CD4-positive, alpha-beta T cell (primary cell): ENCODE measurements around the gene CASP9. TPM values are rescaled to one million over a fixed set of nuclear protein-coding genes. Genes with fewer than 3 reads are reported as not detected.

ENCODE experiments used
- ATAC-seq: fragments of 200-7000 bp; cut with Tn5 transposase; one replicate; pipeline ENCODE4 v1.10.0; 2022; ENCODE audit warnings: mild to moderate bottlenecking; ENCODE audit not compliant: poor library complexity
- CTCF ChIA-PET: fragments of 350-600 bp; sonication (Branson Sonifier 250); formaldehyde crosslinking; loops from one replicate; lab custom pipeline; 2021; ENCODE audit warnings: antibody characterized with exemption, inconsistent platforms; lab: Charles Lee
- POLR2A ChIA-PET: fragments of 350-600 bp; sonication (Branson Sonifier 250); formaldehyde crosslinking; loops from one replicate; lab custom pipeline; 2021; ENCODE audit warnings: antibody characterized with exemption, inconsistent platforms; lab: Charles Lee
- DNase-seq, 14 experiments: peaks; one replicate each; pipeline ENCODE4 v3.0.0-alpha.2; 2013 to 2020; ENCODE audit warnings: mixed read lengths in 2 of 14
- H3K27ac ChIP-seq, 2 donors: one replicate each; pipeline versions ENCODE4 v1.5.1 to v1.7.0; 2013; ENCODE audit warnings: low read length in 2 of 2, low read depth in 1 of 2, mild to moderate bottlenecking in 1 of 2
- H3K27me3 ChIP-seq, 2 experiments: 1 replicate in 1 of 2; 2 replicates in 1 of 2; pipeline versions ENCODE4 v1.6.1 to v1.7.0; 2013; ENCODE audit warnings: low read length in 2 of 2, control low read depth in 1 of 2, mild to moderate bottlenecking in 1 of 2, moderate library complexity in 1 of 2; ENCODE audit not compliant: insufficient read depth in 2 of 2, control insufficient read depth in 1 of 2
- H3K36me3 ChIP-seq: one replicate; pipeline ENCODE4 v1.6.1; 2013; ENCODE audit warnings: low read length, control low read depth; ENCODE audit not compliant: insufficient read depth
- H3K4me1 ChIP-seq: one replicate; pipeline ENCODE4 v1.6.1; 2013; ENCODE audit warnings: low read length, control low read depth; ENCODE audit not compliant: insufficient read depth
- H3K4me3 ChIP-seq: one replicate; pipeline ENCODE4 v1.5.1; 2013; ENCODE audit warnings: mild to moderate bottlenecking, low read length, moderate library complexity
- H3K9me3 ChIP-seq, 2 experiments: 1 replicate in 1 of 2; 2 replicates in 1 of 2; pipeline versions ENCODE4 v1.6.1 to v1.7.0; 2013; ENCODE audit warnings: low read length in 2 of 2, mild to moderate bottlenecking in 2 of 2, control low read depth in 1 of 2, moderate library complexity in 1 of 2; ENCODE audit not compliant: control insufficient read depth in 1 of 2, insufficient read depth in 1 of 2
- H3K27ac Mint-ChIP-seq: one replicate; pipeline ENCODE4 v1.8.0; 2020; ENCODE audit warnings: mixed read lengths
- H3K27me3 Mint-ChIP-seq: one replicate; pipeline ENCODE4 v1.8.0; 2021; ENCODE audit warnings: mixed read lengths
- H3K36me3 Mint-ChIP-seq: one replicate; pipeline ENCODE4 v1.8.0; 2021; ENCODE audit warnings: low read depth, mixed read lengths
- H3K4me1 Mint-ChIP-seq: one replicate; pipeline ENCODE4 v1.8.0; 2021; ENCODE audit warnings: low read depth, mixed read lengths
- H3K4me3 Mint-ChIP-seq: one replicate; pipeline ENCODE4 v1.8.0; 2020; ENCODE audit warnings: mild to moderate bottlenecking, mixed read lengths
- H3K9me3 Mint-ChIP-seq: one replicate; pipeline ENCODE4 v1.8.0; 2020; ENCODE audit warnings: mixed read lengths
- CTCF ChIP-seq: fragments of 200-600 bp; IDR thresholded peaks from one replicate; pipeline ENCODE4 v1.8.0; 2022; ENCODE audit warnings: antibody characterized with exemption, mild to moderate bottlenecking
- intact Hi-C, 2 experiments: fragments of 100-400 bp; cut with DNase I in 1 of 2; cut with micrococcal nuclease in 1 of 2; formaldehyde crosslinking; loops; one replicate each; pipeline versions ENCODE4 v1.15.1 to v1.9.0; 2023 to 2025; cut with DNase I, micrococcal nuclease
- total RNA-seq, 174 experiments: library from RNA in 2 of 174; stranded (reverse) in 2 of 174; gene quantifications; one replicate each; pipeline ENCODE4 v1.2.3 and lab custom pipeline; 2021 to 2026

CASP9 gene
- total RNA-seq, 2 experiments from 2014 or later = 15.7 to 18.0 TPM

DNA sequence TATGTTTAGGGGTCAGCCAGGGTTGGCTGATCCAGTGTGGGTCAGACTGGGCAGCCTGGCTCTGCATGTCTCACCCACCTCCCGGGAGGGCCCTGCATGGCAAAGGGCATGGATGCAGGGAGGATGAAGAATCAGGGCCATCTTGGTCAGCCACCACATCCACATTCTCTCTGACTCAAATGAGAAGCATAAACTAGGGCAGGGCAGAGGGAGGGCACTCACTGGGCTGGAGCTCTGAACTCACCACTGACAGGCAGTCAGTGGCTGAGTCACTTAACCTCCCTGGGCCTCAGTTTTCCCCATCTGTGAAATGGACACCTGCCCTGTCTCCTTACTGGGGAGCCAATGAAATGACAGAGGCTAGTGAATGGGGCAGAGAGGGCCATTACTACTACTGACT, 71.8 kb downstream of the CASP9 start:
- no peak overlapping the region for H3K4me3 ChIP-seq
- H3K9me3 ChIP-seq = peaks cover 0 to 3% of the 10 kb centered on the region in 2 experiments
- CTCF ChIA-PET = no interaction called here
- ATAC-seq (no peak), DNase-seq (no peak)
- H3K36me3 ChIP-seq = no peaks in the 10 kb centered on the region
- Mint-ChIP-seq H3K36me3 (no peaks in the 10 kb centered on the region), H3K27ac (no peak overlapping the region), H3K4me1 (no peaks in the 10 kb centered on the region), H3K4me3 (no peak overlapping the region), H3K9me3 (no peaks in the 10 kb centered on the region), H3K27me3 (no peaks in the 10 kb centered on the region)
- POLR2A ChIA-PET = no interaction called here
- H3K27ac ChIP-seq = no peak overlapping the region
- TF ChIP-seq CTCF = no peak
- peaks cover 2 to 4% of the 10 kb centered on the region in 2 experiments for H3K27me3 ChIP-seq
- intact Hi-C loops = no loop called here
- no peaks in the 10 kb centered on the region for H3K4me1 ChIP-seq

DNA sequence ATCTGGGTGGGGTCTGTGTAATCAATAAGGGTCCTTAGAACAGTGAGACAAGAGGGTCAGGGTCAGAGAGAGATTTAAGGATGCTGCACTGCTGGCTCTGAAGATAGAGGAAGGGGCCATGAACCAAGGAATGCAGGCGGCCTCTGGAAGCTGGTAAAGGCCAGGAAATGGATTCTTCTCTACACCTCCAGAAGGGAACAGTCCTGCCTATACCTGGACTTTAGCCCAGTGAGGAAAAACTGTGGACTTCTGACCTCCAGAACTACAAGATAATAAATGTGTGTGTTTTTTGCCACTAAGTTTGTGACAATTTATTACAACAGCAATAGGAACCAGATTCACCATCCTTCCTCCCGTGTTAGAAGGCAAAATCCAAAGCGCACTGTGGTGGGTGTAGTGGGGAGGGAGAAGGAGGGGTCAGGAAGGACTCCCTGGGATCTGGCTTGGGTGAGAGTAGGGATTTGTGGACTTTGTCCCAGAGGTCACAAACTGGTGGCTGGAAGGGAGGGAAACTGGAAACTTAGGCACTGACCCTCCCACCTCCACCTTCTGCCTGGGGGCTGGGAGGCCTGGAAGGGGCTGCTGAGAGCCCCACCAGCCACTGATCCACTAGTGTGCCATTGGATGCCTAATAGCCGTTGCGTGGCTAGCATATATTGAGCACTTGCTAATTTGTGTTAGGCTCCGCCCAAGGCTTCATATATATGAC, 72.8 kb downstream of the CASP9 start:
- Mint-ChIP-seq H3K27ac (no peak overlapping the region), H3K4me1 (no peaks in the 10 kb centered on the region), H3K36me3 (no peaks in the 10 kb centered on the region), H3K27me3 (no peaks in the 10 kb centered on the region), H3K4me3 (no peak overlapping the region), H3K9me3 (no peaks in the 10 kb centered on the region)
- Histone ChIP-seq H3K4me1 (no peaks in the 10 kb centered on the region), H3K4me3 (no peak overlapping the region), H3K9me3 (peaks cover 0 to 7% of the 10 kb centered on the region in 2 experiments), H3K36me3 (no peaks in the 10 kb centered on the region), H3K27ac (no peak overlapping the region), H3K27me3 (peaks cover 2 to 4% of the 10 kb centered on the region in 2 experiments)
- intact Hi-C loops = no loop called here
- no peak for ATAC-seq
- ChIA-PET CTCF (no interaction called here), POLR2A (no interaction called here)
- TF ChIP-seq CTCF = no peak
- DNase-seq = no peak

GRCh38 chr1:15449567-15449966, 74.4 kb downstream of the CASP9 start:
- H3K27ac ChIP-seq = no peak overlapping the region
- no peaks in the 10 kb centered on the region for H3K36me3 ChIP-seq
- no peak for TF ChIP-seq CTCF
- Mint-ChIP-seq H3K4me1 (no peaks in the 10 kb centered on the region), H3K36me3 (no peaks in the 10 kb centered on the region), H3K9me3 (no peaks in the 10 kb centered on the region), H3K27ac (no peak overlapping the region), H3K4me3 (no peak overlapping the region), H3K27me3 (peaks cover 4% of the 10 kb centered on the region)
- H3K4me3 ChIP-seq = no peak overlapping the region
- ATAC-seq (no peak), DNase-seq (no peak)
- H3K27me3 ChIP-seq = peaks cover 2 to 4% of the 10 kb centered on the region in 2 experiments
- intact Hi-C loops = no loop called here
- ChIA-PET CTCF (no interaction called here), POLR2A (no interaction called here)
- peaks cover 0 to 7% of the 10 kb centered on the region in 2 experiments for H3K9me3 ChIP-seq
- peaks cover 6% of the 10 kb centered on the region for H3K4me1 ChIP-seq
